Left renal cortex interstitium (tissue), 4 donors: ENCODE results near the gene NCOA6. TPM values are rescaled to one million over a fixed set of nuclear protein-coding genes. Genes with fewer than 3 reads are reported as not detected.

Experiments
- DNase-seq, 4 donors: peaks; one replicate each; pipeline ENCODE4 v3.0.0-alpha.2; 2013; ENCODE audit warnings: low read depth in 4 of 4, low spot score in 2 of 4, missing footprints in 1 of 4
- polyA plus RNA-seq, 4 donors: library from polyadenylated mRNA; unstranded; fragments of 120-200 nt; gene quantifications; one replicate each; pipeline ENCODE4 v1.2.1, GENCODE V29; 2013; ENCODE audit not compliant: insufficient read length in 4 of 4

Gene NCOA6
- polyA plus RNA-seq, 4 donors = 43.9 to 52.0 (median 48.0) TPM

DNA sequence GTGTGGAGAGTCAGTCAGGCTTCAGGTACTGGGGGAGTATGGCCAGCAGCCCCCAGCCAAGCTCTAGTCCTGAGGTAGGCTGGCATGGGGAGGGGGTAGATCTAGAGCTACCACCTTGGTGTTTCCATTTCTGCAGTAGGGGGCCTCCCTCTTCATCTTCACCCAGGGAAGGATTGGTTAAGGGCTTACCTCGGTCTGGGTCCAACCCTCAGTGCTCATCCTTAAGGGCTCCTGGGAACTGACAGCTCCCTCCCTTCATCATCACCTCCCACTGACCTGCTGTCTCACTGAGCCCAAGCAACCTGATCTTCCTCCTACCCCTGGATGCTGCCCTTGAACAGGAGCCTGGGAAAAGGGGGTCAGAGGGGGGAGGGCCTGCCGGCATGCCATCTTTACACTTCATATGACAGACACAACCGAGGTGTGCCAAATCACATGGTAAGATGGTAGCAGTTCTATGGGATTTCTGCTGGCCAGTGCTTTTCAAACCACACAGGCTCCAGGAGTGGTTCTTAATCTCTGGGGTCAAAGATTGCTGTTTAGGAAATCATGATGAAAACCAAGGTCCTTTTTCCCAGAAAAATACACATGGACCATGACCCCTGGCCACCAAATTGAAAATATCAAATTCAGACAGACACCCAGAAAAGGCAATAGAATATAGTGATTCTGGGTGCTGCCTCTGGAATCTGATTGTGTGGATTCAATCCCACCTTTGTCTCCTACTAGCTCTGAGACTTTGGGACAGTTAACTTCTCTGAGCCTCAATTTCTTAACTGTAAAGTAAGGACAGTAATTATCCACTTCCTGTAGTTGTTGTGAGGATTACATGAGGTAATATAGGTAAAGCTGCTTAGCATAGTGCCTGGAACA, 118.3 kb downstream of the NCOA6 start:
- no peak for DNase-seq

DNA sequence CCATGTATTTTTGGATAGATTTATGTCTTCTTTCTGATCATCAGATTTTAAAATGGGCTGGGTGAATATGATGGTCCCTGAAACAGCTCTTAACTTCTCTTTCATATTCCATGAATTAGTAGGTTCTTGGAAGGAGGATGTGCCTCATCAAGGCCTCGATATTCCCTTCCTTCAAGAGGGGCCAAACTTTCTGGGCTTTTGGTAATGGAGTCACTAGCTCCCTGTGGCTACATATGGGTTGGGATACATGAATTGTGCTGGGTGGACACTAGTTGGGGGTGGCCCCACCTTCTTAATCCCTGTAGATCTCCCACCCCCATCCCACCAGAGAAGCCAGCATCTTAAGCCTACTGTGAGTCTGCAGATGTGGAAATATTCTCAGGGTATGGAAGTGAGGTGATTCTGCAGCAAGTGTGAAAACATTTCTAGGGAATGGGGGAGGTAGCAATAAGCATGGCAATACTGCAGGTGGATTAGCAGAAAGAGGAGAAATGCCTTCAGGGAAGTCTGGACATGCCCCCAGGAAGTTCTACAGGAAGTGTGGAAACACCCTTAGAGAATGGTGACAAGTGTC, 119.1 kb downstream of the NCOA6 start:
- DNase-seq = no peak

DNA sequence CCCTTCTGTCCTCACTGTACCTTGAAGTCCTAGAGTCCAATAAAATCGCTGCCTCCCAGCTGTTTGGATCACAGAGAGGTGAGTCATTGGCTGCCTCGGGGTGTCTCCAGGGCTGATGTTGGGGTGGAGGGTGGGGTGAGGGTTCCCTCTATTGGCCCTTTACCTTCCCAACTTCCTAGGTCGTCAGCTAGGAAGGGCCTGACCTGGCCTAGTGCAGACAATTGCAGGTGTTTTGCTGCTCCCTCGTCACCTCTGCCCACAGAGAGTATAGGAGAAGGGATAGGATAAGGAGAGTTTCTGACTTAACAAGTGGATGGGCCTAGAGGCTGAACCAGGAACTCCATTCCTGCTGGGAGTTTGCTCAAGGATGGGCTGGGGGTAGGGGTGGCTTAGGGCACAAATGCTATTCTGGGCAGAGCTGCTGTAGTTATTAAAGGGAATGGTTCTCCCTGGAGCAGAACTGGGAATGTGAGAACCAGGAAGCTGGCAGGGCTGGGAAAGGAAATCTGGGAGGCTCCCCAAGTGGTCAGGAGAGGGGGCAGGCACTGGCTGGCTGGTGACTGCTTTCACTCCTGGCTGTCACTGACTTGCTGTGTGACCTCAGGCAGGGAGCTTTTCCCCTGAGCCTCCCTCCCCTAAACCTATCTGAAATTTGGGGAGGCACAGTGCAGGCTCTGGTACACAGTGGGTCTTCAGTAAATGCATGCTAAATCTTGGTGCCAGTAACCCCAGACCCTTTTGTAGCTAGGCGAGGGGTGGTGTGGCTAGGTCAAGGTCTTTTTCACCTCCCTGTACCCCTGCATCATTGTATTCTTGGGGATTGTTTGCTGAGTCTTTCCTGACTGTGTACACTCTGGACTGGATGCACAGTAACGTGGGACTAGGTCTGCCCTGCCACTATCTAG, 119.8 kb downstream of the NCOA6 start:
- DNase-seq = no peak

DNA sequence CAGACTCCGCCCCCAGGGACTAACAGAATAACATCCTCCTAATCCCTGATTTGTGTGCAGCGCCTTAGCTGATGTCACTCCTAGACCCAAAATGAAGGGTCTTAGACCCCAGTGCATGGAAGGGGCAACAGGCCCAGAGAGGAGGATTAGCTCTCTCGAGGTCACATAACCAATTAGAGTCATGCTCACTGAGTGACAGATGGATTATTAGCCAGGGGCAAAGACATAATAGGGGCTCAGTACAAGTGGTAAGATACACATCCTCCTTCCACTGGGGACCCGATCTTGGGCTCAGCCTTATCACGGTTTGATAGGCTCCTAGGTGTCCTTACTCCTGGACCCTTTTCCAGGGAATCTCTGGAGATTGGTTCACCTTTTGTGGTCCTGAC, 120.4 kb downstream of the NCOA6 start:
- DNase-seq = no peak

DNA sequence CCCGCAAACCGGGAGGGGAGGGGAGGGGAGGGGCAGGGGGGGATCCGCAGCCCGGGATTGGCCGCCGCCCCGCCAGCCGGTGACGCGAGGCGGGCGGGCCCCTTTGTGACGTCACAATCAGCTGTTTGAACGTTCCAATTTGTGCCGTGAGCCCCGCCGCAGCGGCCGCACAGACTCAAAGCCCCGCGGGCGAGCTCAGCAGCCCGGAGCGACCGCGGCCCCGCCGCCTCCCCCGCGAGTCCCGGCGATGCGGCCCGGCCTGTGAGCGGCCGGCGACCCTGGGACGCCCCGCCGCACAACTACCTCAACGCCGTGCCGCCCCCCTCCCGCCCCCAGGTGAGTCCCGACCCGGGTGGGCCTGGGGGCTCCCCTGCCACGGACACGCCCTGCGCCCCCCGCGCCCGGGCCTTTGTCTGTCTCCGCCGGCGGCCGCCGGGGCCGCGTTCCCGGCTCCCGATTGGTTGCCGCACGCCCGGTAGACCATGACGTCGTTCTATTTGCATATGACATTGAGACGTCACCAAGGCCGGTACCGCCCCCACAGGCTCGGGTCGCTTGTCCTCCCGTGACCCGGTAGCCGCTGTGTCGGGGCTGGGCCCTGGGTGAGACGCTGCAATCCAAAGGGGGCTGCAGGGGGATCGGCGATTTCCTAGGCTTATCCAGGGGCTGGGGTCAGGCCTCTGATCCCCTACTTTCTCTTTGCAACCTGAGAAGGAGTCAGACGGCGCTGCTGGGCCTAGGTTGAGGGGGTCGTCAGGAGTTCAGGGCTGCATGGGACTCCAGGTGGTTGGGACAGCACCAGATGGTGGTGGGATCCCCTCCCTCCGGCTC, 121.1 kb downstream of the NCOA6 start, which contains the start of gene TP53INP2:
TP53INP2 (plus strand) TSS at position 168 of the 831 bp plus-strand sequence. CDS start 4,396 bp downstream, outside the sequence.
- DNase-seq = peak in 3 of 4 donors; percentile 67 to 80 (median 74)

DNA sequence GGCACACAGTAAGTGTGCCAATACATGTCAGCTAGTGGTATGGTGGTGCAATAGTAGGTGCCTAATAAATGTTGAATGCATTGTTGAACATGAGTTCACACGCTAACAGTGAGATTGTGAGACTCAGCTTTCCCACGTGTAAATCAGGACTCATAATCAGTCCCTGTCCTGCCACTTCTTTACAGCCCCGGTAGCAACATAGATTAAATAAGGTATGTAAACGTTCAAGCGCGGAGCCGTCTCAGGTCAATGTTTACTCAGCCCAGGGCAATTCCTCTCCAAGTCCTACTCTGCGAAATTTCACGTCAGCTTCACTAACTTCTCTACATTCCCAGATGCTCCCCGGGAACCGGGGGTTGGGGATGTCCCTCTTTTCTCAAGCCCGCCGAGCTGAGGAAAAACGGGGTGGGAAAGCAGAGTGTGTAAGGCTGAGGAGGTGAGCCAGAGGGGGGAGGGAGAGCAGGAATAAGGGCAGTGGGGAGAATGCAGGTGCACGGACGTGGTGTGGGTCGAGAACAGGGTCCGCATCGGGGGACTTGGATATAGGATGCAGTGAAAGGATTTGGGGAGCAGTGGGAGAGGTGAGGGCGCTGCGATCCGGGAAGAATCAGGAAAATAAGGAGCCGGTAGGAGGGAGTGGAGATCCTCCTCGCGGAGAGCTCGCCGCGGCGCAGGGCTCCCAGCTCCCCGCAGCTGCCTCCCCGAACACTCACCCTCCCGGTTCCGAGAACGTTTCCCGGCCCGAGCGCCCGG, 121.9 kb downstream of the NCOA6 start:
- DNase-seq = peak in 3 of 4 donors; percentile 22 to 34 (median 31)

DNA sequence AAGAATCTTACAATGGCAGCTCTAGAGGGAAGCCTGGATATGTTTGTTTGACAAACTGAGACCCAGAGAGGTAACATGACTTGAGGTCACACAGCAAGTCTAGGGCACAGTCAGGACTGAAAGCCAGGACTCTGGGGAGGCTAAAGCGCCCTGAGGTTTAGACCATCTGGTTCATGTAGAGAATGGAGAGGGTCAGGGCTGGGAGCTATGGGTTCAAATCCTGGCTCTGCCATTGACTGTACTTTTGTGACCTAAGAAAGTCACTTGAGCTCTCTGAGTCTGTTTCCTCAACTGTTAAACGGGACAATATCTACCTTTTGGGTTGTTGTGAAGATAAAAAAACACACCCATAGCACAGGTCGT, 122.4 kb downstream of the NCOA6 start:
- no peak for DNase-seq

DNA sequence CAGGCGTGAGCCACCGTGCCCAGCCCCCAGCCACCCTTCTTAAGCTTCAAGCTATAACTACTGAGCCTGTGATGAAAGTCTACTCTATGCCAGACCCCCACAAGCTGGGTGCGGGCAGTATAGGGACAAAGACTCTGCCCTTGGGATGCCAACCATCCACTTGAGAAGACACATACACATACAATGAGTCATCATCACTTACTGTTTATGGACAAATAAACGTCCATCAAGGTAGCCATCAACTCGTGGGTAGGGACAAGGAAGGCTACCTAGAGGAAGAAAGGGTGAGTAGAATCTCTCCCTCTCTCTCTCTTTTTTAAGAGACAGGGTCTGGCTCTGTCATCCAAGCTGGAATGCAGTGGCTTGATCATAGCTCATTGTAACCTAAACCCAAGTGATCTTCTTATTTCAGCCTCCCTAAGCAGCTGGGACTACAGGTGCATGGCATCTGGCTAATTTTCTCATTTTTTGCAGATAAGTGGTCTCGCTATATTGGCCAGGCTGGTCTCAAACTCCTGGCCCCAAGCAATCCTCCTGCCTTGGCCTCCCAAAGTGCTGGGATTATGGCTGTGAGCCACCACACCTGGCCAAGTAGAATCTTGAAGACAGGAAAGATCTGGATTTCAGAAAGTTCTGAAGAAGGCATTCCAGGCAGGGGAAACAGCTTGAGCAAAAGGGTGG, 123.9 kb downstream of the NCOA6 start:
- DNase-seq = no peak

DNA sequence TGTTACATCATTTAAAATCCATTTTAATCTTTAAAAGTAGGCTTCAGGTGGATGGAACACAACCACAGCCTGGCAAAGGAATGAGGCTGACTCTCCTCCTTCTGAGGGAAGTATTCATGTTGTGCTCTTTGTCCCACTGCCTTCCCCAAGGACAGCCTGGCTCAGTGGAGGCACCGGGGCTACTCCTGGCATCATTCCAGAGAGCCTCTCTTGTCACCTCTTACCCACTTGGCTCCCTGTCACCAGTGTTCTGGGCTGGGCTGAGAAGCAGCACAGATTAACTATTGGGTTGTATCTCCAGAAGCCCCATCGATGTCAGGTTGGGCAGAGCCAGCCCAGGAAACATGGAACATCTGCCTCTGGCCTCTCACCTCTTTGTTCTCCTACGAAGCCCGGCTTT, 132.0 kb downstream of the NCOA6 start:
- no peak for DNase-seq

DNA sequence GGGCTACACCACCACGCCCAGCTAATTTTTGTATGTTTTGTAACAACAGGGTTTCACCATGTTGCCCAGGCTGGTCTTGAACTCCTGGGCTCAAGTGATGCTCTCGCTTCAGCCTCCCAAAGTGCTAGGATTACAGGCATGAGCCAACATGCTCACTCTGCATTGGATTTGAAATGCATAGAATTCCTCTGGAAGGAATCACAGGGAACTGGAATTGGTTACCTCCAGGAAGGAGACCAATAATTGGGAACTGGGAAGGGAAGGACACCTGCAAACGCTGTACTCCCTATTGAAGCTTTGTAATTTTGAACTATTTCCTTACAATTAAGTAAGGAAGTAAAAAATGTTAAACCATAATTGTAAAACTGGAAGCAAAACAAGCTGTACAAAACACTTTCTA, 133.6 kb downstream of the NCOA6 start:
- DNase-seq = no peak

DNA sequence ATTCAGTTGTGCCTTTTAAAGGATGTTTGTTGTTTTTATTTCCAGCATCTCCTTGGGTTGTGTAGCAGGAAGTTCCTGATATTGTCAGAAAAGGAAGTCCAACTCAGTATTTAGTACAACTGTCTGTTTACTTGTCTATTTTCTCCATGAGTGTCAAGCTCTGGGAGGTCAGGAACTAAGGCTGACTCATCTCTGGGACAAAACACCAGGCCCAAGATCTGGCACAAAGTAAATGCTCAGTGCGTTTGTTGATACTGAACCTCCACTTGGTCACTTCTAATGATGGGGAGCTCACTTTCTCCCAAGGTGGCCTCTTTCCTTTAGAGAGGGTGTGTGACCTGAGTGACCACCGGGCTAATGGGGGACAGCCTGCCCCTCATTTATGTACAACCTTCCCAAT, 136.0 kb downstream of the NCOA6 start:
- DNase-seq = no peak

DNA sequence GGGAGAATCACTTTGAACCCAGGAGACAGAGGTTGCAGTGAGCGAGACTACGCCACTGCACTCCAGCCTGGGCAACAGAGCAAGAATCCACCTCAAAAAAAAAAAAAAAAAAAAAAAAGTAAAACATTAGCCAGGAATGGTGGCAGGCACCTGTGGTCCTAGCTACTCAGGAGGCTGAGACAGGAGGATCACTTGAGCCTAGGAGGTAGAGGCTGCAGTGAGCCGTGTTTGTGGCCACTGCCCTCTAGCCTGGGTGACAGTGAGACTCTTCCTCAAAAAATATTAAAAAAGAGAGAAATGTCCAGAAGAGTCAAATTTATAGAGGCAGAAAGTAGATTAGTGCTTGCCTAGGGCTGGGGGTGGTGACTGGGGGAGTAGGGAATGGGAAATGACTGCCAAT, 141.8 kb downstream of the NCOA6 start:
- no peak for DNase-seq

DNA sequence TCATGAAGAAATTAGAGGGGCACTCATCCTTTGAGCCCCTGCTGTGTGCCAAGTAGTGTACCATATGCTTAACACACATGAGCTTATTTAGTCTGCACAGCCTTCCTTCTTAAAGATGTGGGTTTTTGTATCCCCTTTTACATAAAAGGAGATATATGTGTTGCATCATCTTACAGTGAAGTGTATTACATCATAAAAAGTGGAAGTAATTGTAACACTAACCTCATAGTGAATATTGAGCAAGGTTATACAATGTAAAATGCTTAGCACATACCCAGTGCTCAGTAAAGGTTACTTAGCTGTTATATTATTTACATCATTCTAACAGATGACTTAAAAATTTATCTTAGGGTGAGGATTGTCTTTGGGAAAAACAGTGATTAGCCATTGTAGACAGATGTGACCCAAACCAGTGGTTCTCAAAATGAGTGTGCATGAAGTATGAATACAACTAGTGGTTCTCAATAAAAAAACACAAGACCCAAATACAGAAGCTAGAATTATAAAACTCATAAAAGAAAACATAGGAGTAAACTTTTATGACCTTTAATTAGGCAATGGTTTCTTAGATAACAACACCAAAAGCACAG, 144.8 kb downstream of the NCOA6 start:
- DNase-seq = no peak

DNA sequence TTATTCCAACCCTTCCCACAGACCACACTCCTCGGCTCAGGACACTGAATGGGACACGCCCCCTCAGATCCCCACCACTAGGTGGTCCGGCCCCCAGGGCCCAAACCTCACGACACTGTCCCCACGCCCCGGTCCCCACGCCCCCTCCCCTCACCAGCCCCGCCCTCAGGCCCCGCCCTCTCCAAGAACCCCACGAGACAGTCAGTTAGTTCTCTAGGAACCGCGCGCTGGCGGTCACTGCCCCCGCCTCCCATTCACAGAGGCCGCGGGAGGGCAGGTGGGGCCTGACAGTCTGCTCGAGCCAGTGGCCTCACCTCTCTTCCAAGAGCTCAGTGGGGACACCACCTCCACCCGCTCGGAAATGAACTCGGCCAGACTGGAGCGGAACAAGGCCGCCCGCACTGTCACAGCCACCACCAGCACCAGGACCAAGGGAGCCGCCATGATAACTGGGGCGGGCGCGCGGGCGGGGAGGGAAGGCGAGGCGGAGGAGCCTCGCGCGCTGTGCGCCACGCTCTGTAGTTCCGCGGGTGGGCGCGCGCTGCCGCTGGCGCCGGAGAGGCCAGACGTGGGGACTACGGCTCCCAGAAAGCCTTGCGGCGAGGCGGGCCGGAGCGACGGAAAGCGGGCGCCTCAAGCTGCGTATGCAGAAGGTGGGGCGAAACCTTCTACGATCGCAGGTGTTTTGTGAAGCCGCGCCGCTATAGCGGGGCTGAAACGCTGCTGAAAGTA, 148.6 kb downstream of the NCOA6 start, which contains the start of gene PIGU:
PIGU (minus strand) TSS at position 451 of the 732 bp plus-strand sequence; CDS start at position 444, 7 bp downstream.
- DNase-seq = peak; percentile 75 to 93 (median 89)

DNA sequence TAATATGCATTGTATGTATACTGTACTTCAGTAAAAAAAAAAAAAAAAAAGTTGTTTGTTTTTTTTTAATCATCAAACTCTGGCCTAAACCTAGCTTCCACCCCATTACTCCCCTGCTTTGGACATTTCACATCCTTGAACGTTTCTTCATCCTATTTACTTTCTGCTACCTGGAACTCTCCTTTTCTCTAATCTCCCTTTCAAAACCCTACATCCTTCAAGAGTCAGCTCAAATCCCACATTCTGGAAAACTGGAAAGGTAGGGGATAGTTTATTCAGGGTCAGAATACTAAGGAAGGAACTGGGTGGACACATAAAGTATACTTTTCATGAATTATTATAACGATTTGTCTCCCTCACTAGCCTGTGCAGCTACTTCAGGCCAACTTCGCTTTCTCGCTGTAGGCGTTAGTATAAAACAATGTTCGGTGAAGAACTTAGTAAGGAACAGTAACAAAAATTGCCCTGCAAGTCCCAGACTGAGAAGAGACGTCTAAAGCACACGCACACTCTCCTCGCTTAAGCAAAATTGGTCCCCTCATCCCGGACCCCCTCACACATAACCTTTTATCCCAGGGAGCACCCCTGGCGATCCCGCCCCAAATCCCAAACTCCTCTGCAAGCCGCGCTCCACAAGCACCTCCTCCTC, 149.3 kb downstream of the NCOA6 start:
- DNase-seq = peak in 2 of 4 donors; percentile 31 to 37

DNA sequence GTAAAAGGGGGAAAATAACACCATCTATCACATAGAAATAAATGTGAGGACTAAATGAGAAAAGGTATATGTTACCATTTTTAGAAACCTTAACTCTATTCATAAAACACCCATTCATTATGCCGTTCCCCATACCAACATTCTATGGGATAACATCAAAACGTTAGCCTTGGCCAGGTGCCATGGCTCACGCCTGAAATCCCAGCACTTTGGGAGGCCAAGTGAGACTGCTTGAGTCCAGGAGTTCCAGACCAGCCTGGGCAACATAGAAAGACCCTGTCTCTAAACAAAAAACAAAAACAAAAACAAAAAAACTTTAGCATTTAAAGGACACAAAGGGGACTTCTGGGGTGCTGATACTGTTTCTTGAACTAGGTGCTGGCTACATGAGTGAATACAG, 149.9 kb downstream of the NCOA6 start:
- DNase-seq = no peak

DNA sequence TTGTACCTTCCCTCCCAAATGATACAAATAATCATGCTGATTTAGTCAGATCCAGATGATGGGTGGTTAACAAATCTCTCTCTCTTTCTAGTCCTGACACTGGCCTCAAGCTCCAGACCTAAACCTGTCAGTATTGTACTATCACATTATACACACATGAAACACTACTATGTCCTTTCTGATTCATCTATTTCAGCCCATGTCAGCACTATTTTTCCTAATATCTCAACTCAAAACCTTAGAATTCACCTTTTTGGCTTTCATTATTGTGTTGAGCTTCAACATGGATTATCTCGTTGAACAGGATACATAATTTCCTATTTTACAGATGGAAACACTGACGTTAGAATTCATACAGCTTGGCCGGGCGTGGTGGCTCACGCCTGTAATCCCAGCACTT, 152.0 kb downstream of the NCOA6 start:
- DNase-seq = no peak
